Stromal cell of bone marrow (primary cell): ENCODE measurements around the gene COL12A1.
A peak's percentile ranks its signal among the peaks of the same experiment; 100 is the strongest.

Source experiments
- DNase-seq: peaks from one replicate; pipeline ENCODE4 v3.0.0-alpha.2; 2012; ENCODE audit warnings: low read depth

Gene COL12A1

GRCh38 chr6:75176076-75176582 lies 29.7 kb downstream of the COL12A1 start:
- no peak for DNase-seq

GRCh38 chr6:75171986-75172385 lies 33.9 kb downstream of the COL12A1 start:
- DNase-seq = no peak

GRCh38 chr6:75171567-75171966 lies 34.3 kb downstream of the COL12A1 start:
- DNase-seq = no peak

- DNase-seq = peak; percentile 28
Observed at GRCh38 chr6:75170691-75171560, 34.9 kb downstream of the COL12A1 start.

GRCh38 chr6:75169689-75170586 lies 35.9 kb downstream of the COL12A1 start:
- DNase-seq = no peak

GRCh38 chr6:75167851-75168250 lies 38.0 kb downstream of the COL12A1 start:
- no peak for DNase-seq

- DNase-seq = no peak
Observed at GRCh38 chr6:75167325-75167724, 38.5 kb downstream of the COL12A1 start.

GRCh38 chr6:75166773-75167172 lies 39.1 kb downstream of the COL12A1 start:
- no peak for DNase-seq

- no peak for DNase-seq
Observed at GRCh38 chr6:75166236-75166635, 39.6 kb downstream of the COL12A1 start.

GRCh38 chr6:75158176-75158575 lies 47.7 kb downstream of the COL12A1 start:
- no peak for DNase-seq

GRCh38 chr6:75157336-75157735 lies 48.5 kb downstream of the COL12A1 start:
- no peak for DNase-seq

GRCh38 chr6:75156186-75156878 lies 49.5 kb downstream of the COL12A1 start:
- DNase-seq = no peak

- no peak for DNase-seq
Observed at GRCh38 chr6:75155631-75156030, 50.2 kb downstream of the COL12A1 start.

GRCh38 chr6:75154973-75155372 lies 50.9 kb downstream of the COL12A1 start:
- no peak for DNase-seq

GRCh38 chr6:75150685-75151412 lies 55.0 kb downstream of the COL12A1 start:
- no peak for DNase-seq

GRCh38 chr6:75149696-75150095 lies 56.2 kb downstream of the COL12A1 start:
- no peak for DNase-seq

- DNase-seq = no peak
Observed at GRCh38 chr6:75149240-75149639, 56.6 kb downstream of the COL12A1 start.

- DNase-seq = no peak
Observed at GRCh38 chr6:75147512-75147911, 58.3 kb downstream of the COL12A1 start.

- DNase-seq = no peak
Observed at GRCh38 chr6:75145976-75146375, 59.9 kb downstream of the COL12A1 start.

GRCh38 chr6:75145211-75145610 lies 60.6 kb downstream of the COL12A1 start:
- DNase-seq = no peak

- DNase-seq = no peak
Observed at GRCh38 chr6:75144386-75144785, 61.5 kb downstream of the COL12A1 start.
